Bronchial smooth muscle cell (primary cell): ENCODE measurements around the gene DNAJA2. TPM values are rescaled to one million over a fixed set of nuclear protein-coding genes. Genes with fewer than 3 reads are reported as not detected.

ENCODE experiments used
- total RNA-seq: library from RNA; depleted of rRNA; stranded (reverse); fragments of >200 nt; gene quantifications from 2 replicates; pipeline ENCODE4 v1.2.1, GENCODE V29; 2014

Gene DNAJA2
- total RNA-seq, result 74.1 and 77.9 TPM in 2 replicates

DNA sequence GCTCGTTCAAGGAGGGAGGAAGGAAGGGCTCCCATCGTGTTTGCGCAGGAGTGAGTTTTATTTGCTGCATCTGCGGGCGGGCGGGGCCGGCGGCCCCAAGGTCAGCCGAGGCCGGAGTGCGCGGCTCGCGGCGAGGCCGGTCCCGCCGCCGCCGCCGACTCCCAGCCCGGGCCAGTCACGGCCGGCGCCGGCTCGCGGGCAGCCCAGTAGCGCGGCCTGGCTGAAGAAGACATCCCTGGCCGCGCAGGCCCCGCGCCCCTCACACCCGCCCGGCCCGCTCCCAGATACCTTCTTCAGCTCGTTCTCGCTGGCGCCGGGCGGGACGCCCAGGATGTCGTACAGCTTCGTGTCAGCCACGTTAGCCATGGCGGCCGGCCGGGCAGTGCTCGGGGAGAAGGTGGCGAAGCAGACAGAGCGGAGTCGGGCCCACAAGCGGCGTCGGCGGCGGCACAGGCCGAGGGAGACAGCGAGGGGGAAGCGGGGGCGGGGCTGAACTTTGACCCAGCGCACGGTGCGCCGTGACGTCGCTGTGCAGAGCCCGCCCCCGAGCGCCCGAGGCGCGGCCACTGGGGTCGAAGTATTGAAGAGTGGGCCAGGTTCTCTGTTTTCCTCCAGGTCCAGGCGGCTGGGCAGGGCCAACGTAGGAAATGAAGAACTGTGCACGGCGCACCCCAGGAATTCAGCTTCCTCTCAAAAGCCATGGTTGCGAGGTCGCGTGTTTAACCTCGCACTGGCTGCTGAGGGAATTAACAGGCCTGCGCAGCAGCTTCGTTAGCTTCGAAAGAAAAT is at the start of gene DNAJA2:
DNAJA2 (minus strand) TSS at position 468 of the 789 bp plus-strand sequence; CDS start at position 366, 102 bp downstream.

Other genes starting within 250 kb of the DNAJA2 start
- 0.32 and 0.34 TPM in 2 replicates for gene MYLK3, start 225.3 kb downstream of the DNAJA2 start, total RNA-seq
- gene C16orf87, start 142.5 kb downstream of the DNAJA2 start, total RNA-seq, result 3.0 and 9.1 TPM in 2 replicates
- gene GPT2, start 89.3 kb downstream of the DNAJA2 start, total RNA-seq, result 7.6 and 8.8 TPM in 2 replicates
- gene NETO2, start 170.3 kb upstream of the DNAJA2 start, total RNA-seq, result 1.4 and 3.3 TPM in 2 replicates